BLaER1 treated with 17β-estradiol and CSF1 and Interleukin-3, amounts not matched to agents 10 nM and 100 nM (cell line): Measurements from ENCODE around the gene F10.
"Not testable (repeated sequence)": the region's sequence is repeated elsewhere in the genome, so short reads cannot be mapped to it uniquely, and the experiment has no call there.

Experiments used
- H3K27ac ChIP-seq, 11 experiments: shearing (Covaris generic); formaldehyde crosslinking; 2 replicates each; pipeline ENCODE4 v1.8.1; 2022
- H3K27me3 ChIP-seq, 11 experiments: shearing (Covaris generic); formaldehyde crosslinking; 2 replicates each; pipeline ENCODE4 v1.8.1; 2022
- H3K36me3 ChIP-seq, 11 experiments: shearing (Covaris generic); formaldehyde crosslinking; 2 replicates each; pipeline ENCODE4 v1.8.1; 2022
- H3K4me1 ChIP-seq, 10 experiments: shearing (Covaris generic); formaldehyde crosslinking; 2 replicates each; pipeline ENCODE4 v1.8.1; 2022
- H3K4me2 ChIP-seq, 11 experiments: shearing (Covaris generic); formaldehyde crosslinking; 2 replicates each; pipeline ENCODE4 v1.8.1; 2022
- H3K4me3 ChIP-seq, 10 experiments: shearing (Covaris generic); formaldehyde crosslinking; 2 replicates each; pipeline ENCODE4 v1.8.1; 2022
- H3K9ac ChIP-seq, 11 experiments: shearing (Covaris generic); formaldehyde crosslinking; 2 replicates each; pipeline ENCODE4 v1.8.1; 2022
- H3K9me3 ChIP-seq, 11 experiments: shearing (Covaris generic); formaldehyde crosslinking; replicated peaks in 1 of 11; 2 replicates each; pipeline ENCODE4 v1.8.1; 2022
- H4K20me1 ChIP-seq, 11 experiments: shearing (Covaris generic); formaldehyde crosslinking; 2 replicates each; pipeline ENCODE4 v1.8.1; 2022
- Cebpa-rat ChIP-seq, 11 experiments: shearing (Covaris generic); IDR thresholded peaks; 2 replicates each; pipeline ENCODE4 v1.8.1; 2022

Gene F10

GRCh38 chr13:113155982-113156655, 33.5 kb downstream of the F10 start:
- peaks cover 6 to 15% (median 9%) of the 10 kb centered on the region in 11 experiments; a peak in 20 of 22 replicates for H3K9me3 ChIP-seq
- no peaks in the 10 kb centered on the region for H3K36me3 ChIP-seq
- peaks cover 17 to 38% (median 24%) of the 10 kb centered on the region in 10 experiments for H3K4me1 ChIP-seq
- no peak overlapping the region for H3K4me3 ChIP-seq
- peaks cover 11 to 40% (median 33%) of the 10 kb centered on the region in 11 experiments for H3K27me3 ChIP-seq
- H3K4me2 ChIP-seq: no peak overlapping the region
- peaks cover 0 to 3% (median 0%) of the 10 kb centered on the region in 11 experiments; a peak in 2 of 22 replicates for H4K20me1 ChIP-seq
- no peak overlapping the region for H3K27ac ChIP-seq
- no peak for TF ChIP-seq Cebpa-rat (IDR thresholded peaks at IDR 0.05)
- H3K9ac ChIP-seq: no peak overlapping the region

GRCh38 chr13:113157206-113157928, 34.8 kb downstream of the F10 start:
- no peaks in the 10 kb centered on the region for H3K36me3 ChIP-seq
- no peak overlapping the region for H3K27ac ChIP-seq
- H3K9me3 ChIP-seq: peaks cover 6 to 15% (median 9%) of the 10 kb centered on the region in 11 experiments; a peak in 20 of 22 replicates
- peaks cover 17 to 33% (median 26%) of the 10 kb centered on the region in 10 experiments for H3K4me1 ChIP-seq
- H3K27me3 ChIP-seq: peaks cover 20 to 40% (median 34%) of the 10 kb centered on the region in 11 experiments
- H3K9ac ChIP-seq: no peak overlapping the region
- peaks cover 0 to 3% (median 0%) of the 10 kb centered on the region in 11 experiments; a peak in 2 of 22 replicates for H4K20me1 ChIP-seq
- TF ChIP-seq Cebpa-rat (IDR thresholded peaks at IDR 0.05): no peak
- no peak overlapping the region for H3K4me2 ChIP-seq
- H3K4me3 ChIP-seq: no peak overlapping the region

GRCh38 chr13:113157929-113158747, 35.5 kb downstream of the F10 start, which contains the start of gene PROZ:
TSS of gene PROZ (plus strand) at chr13:113158648. CDS start at chr13:113158661, 13 bp downstream.
- H3K4me2 ChIP-seq: no peak within 1 kb of the TSS

DNA sequence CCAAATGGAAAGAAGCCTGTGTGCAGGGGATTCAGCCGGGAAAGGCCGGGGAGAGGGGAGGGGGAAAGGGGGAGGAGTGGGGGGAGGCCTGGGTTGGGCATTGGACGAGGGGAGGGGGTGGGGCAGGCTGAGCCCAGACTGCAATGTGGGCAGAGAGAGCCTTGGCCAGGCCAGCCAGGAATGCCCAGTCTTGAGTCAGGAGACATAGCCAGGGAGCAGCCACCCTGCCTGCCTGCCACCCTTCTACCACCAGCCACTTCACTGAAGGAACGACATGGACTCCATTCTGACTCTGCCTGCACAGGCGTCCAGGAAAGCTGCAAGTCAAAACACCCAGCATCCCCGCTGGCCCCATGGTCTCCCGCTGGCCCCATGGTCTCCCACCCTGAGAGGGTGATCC, 36.3 kb downstream of the F10 start:
- Histone ChIP-seq H3K36me3 (no peaks in the 10 kb centered on the region), H3K4me3 (no peak overlapping the region), H3K27me3 (peaks cover 35 to 43% (median 39%) of the 10 kb centered on the region in 11 experiments), H3K9me3 (peaks cover 6 to 15% (median 9%) of the 10 kb centered on the region in 11 experiments; a peak in 20 of 22 replicates), H3K27ac (no peak overlapping the region), H3K9ac (no peak overlapping the region), H3K4me1 (peaks cover 12 to 20% (median 16%) of the 10 kb centered on the region in 10 experiments), H4K20me1 (peaks cover 0 to 9% (median 0%) of the 10 kb centered on the region in 11 experiments; a peak in 6 of 22 replicates), H3K4me2 (no peak overlapping the region)
- no peak for TF ChIP-seq Cebpa-rat (IDR thresholded peaks at IDR 0.05)

More at GRCh38 chr13:113157929-113158747, 35.5 kb downstream of the F10 start, which contains the start of gene PROZ:
- peaks cover 17 to 25% (median 20%) of the 10 kb centered on the region in 10 experiments for H3K4me1 ChIP-seq
- H3K9me3 ChIP-seq: peaks cover 6 to 15% (median 9%) of the 10 kb centered on the region in 11 experiments; a peak in 20 of 22 replicates
- no peak within 1 kb of the TSS for H3K9ac ChIP-seq
- no peaks in the 10 kb centered on the region for H3K36me3 ChIP-seq
- H4K20me1 ChIP-seq: peaks cover 0 to 3% (median 0%) of the 10 kb centered on the region in 11 experiments; a peak in 6 of 22 replicates
- peaks cover 27 to 40% (median 34%) of the 10 kb centered on the region in 11 experiments for H3K27me3 ChIP-seq
- H3K27ac ChIP-seq: no peak within 1 kb of the TSS
- no peak within 1 kb of the TSS for H3K4me3 ChIP-seq
- TF ChIP-seq Cebpa-rat (IDR thresholded peaks at IDR 0.05): no peak

DNA sequence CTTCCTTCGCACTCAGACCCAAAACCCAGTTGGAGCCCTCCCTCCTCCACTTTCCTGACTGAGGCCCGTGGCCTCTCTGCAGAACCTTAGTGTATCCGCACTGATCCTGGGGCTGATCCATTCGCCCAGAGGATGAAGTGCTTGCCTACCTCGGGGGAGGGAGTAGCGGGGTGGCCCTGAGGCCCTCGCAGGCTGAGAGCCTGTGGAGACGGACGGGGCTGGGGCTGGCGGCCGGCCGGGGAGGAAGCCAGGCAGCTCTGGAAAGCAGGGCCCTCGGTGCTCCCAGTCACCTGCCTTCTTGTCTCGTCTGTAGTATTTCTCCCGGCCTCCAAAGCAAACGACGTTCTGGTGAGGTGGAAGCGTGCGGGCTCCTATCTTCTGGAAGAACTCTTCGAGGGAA, 37.1 kb downstream of the F10 start:
- H3K9me3 ChIP-seq: peaks cover 6 to 15% (median 9%) of the 10 kb centered on the region in 11 experiments; a peak in 20 of 22 replicates
- H3K4me1 ChIP-seq: peaks cover 8 to 23% (median 19%) of the 10 kb centered on the region in 10 experiments
- no peak overlapping the region for H3K27ac ChIP-seq
- no peak overlapping the region for H3K4me3 ChIP-seq
- H3K9ac ChIP-seq: no peak overlapping the region
- H3K27me3 ChIP-seq: peaks cover 43 to 51% (median 46%) of the 10 kb centered on the region in 11 experiments
- TF ChIP-seq Cebpa-rat (IDR thresholded peaks at IDR 0.05): no peak
- H3K36me3 ChIP-seq: no peaks in the 10 kb centered on the region
- peaks cover 0 to 9% (median 0%) of the 10 kb centered on the region in 11 experiments; a peak in 8 of 22 replicates for H4K20me1 ChIP-seq
- H3K4me2 ChIP-seq: no peak overlapping the region

DNA sequence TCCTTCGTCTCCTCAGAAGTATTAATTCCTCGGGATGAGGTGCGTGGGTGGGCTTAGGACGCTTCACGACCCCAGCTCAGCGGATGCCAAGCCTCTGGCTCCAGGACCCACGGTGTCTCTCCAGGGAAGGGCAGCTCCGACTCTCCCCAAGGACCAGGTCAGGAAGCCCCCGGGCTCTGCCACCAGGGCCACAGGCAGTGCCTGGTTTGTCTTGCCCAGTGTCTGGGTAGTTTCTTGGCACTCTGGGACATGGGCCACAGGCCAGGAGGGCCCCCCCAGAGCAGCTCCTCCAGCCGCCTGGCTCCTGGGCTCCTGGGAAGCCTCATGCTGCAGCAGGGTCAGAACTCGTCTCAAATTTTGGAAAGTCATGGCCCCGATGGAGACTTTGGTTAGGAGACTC, 38.4 kb downstream of the F10 start:
- Histone ChIP-seq H3K27me3 (peaks cover 50 to 64% (median 58%) of the 10 kb centered on the region in 11 experiments), H3K27ac (no peak overlapping the region), H3K9ac (no peak overlapping the region), H3K36me3 (no peaks in the 10 kb centered on the region), H3K4me1 (peaks cover 3 to 17% (median 13%) of the 10 kb centered on the region in 10 experiments; a peak in 11 of 20 replicates), H3K4me2 (no peak overlapping the region), H4K20me1 (peaks cover 0 to 14% (median 0%) of the 10 kb centered on the region in 11 experiments; a peak in 8 of 22 replicates), H3K9me3 (peaks cover 4 to 9% (median 6%) of the 10 kb centered on the region in 11 experiments; a peak in 20 of 22 replicates), H3K4me3 (no peak overlapping the region)
- no peak for TF ChIP-seq Cebpa-rat (IDR thresholded peaks at IDR 0.05)

DNA sequence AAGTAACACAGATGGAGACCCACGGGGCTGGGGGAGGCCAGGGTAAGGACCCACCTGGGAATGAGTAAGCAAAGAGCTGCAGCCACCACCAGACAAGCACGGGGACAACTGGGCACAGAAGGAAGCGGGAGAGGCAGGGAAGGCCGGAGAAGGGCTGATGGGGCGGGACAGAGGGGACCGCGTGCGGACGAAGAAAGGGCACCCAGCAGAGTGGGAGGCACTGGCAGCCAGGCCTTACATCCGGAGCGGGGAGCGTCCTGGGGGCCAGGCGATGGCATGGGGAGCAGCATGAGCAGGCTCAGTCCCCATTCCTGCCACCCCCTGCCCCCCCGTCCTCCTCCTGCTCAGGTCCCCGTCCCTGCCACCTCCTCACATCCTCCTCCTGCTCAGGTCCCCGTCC, 38.8 kb downstream of the F10 start:
- Histone ChIP-seq H3K27ac (no peak overlapping the region), H3K4me1 (peaks cover 3 to 21% (median 13%) of the 10 kb centered on the region in 10 experiments; a peak in 11 of 20 replicates), H3K4me2 (no peak overlapping the region), H3K27me3 (peaks cover 50 to 68% (median 62%) of the 10 kb centered on the region in 11 experiments), H3K9ac (no peak overlapping the region), H3K9me3 (peaks cover 0 to 4% (median 1%) of the 10 kb centered on the region in 11 experiments; a peak in 14 of 22 replicates), H4K20me1 (peaks cover 0 to 16% (median 3%) of the 10 kb centered on the region in 11 experiments; a peak in 8 of 22 replicates), H3K36me3 (no peaks in the 10 kb centered on the region), H3K4me3 (no peak overlapping the region)
- no peak for TF ChIP-seq Cebpa-rat (IDR thresholded peaks at IDR 0.05)

- H3K4me3 ChIP-seq, H3K36me3 ChIP-seq, H3K9me3 ChIP-seq, H3K27ac ChIP-seq, H3K9ac ChIP-seq, H3K4me2 ChIP-seq: not testable (repeated sequence)
- peaks cover 3 to 26% (median 14%) of the 10 kb centered on the region in 10 experiments; a peak in 11 of 20 replicates for H3K4me1 ChIP-seq
- H3K27me3 ChIP-seq: peaks cover 50 to 68% (median 64%) of the 10 kb centered on the region in 11 experiments
- H4K20me1 ChIP-seq: peaks cover 0 to 19% (median 3%) of the 10 kb centered on the region in 11 experiments; a peak in 8 of 22 replicates
Measured at GRCh38 chr13:113161975-113162374, 39.4 kb downstream of the F10 start.
